GM10847 (cell line): ENCODE results near the gene MAML3.

Experiments used
- POLR2A ChIP-seq: IDR thresholded peaks from 2 replicates; pipeline ENCODE4 v1.6.1; 2011; ENCODE audit not compliant: insufficient read length; ENCODE audit errors: extremely low read depth

The MAML3 gene

GRCh38 chr4:139893801-139894200 lies 260.2 kb downstream of the MAML3 start:
- TF ChIP-seq POLR2A = no peak

- TF ChIP-seq POLR2A = no peak
Measured at GRCh38 chr4:139892973-139893736, 260.8 kb downstream of the MAML3 start.

- TF ChIP-seq POLR2A = no peak
Measured at GRCh38 chr4:139890816-139891215, 263.2 kb downstream of the MAML3 start.

GRCh38 chr4:139889901-139890300 lies 264.1 kb downstream of the MAML3 start:
- TF ChIP-seq POLR2A = no peak

- no peak for TF ChIP-seq POLR2A
Measured at GRCh38 chr4:139889264-139889663, 264.7 kb downstream of the MAML3 start.

- no peak for TF ChIP-seq POLR2A
Measured at GRCh38 chr4:139887962-139888735, 265.8 kb downstream of the MAML3 start.

GRCh38 chr4:139887376-139887802 lies 266.6 kb downstream of the MAML3 start:
- TF ChIP-seq POLR2A = no peak

- TF ChIP-seq POLR2A = no peak
Measured at GRCh38 chr4:139886798-139887197, 267.2 kb downstream of the MAML3 start.

GRCh38 chr4:139884438-139884837 lies 269.5 kb downstream of the MAML3 start:
- no peak for TF ChIP-seq POLR2A

- no peak for TF ChIP-seq POLR2A
Measured at GRCh38 chr4:139880841-139881240, 273.1 kb downstream of the MAML3 start.

GRCh38 chr4:139878050-139878449 lies 275.9 kb downstream of the MAML3 start:
- no peak for TF ChIP-seq POLR2A

- TF ChIP-seq POLR2A = no peak
Measured at GRCh38 chr4:139876337-139876941, 277.5 kb downstream of the MAML3 start.

- TF ChIP-seq POLR2A = no peak
Measured at GRCh38 chr4:139875411-139875825, 278.6 kb downstream of the MAML3 start.

GRCh38 chr4:139873111-139873860 lies 280.7 kb downstream of the MAML3 start:
- TF ChIP-seq POLR2A = no peak

- no peak for TF ChIP-seq POLR2A
Measured at GRCh38 chr4:139872274-139872673, 281.7 kb downstream of the MAML3 start.

GRCh38 chr4:139869810-139870209 lies 284.2 kb downstream of the MAML3 start:
- TF ChIP-seq POLR2A = no peak
